ENCODE results near the gene CAPN11. TPM values are rescaled to one million over a fixed set of nuclear protein-coding genes. Genes with fewer than 3 reads are reported as not detected.

The CAPN11 gene
- total and polyA plus RNA-seq, 9 of the 15 experiments (the other 6 are each of a cell fraction or from before 2014, with no cell fraction given), result 0.03 to 0.61 (median 0.17) TPM; not detected in 1

- H3K9me1 ChIP-seq (ENCODE audit: control insufficient read depth, insufficient read depth, low read length), result peaks cover 6% of the 10 kb centered on the region
- intact Hi-C loops (cut with micrococcal nuclease) (loop anchor here (10.0 kb wide), 1 partner anchor 594 kb away; the partner anchor contains the start of gene MAD2L1BP), in situ Hi-C loops (cut with MboI) (no loop called here)
- POLR2A ChIA-PET, result interaction anchor here (6.5 kb wide), 1 partner anchor 18 kb away, joined by 104 read pairs; the partner anchor contains the start of gene HSP90AB1
- DNase-seq (ENCODE audit: extremely low read depth in 1 of 4, low spot score in 3 of 4), result no peak
- peaks cover 49% of the 10 kb centered on the region for H3K79me2 ChIP-seq (ENCODE audit: control insufficient read depth, insufficient read depth, low read length)
- no peak overlapping the region for H3K27ac ChIP-seq (ENCODE audit: extremely low read depth, low read depth, low read length)
- ATAC-seq, result no peak
- no peak for FAIRE-seq
- no TSS peak for BruUV-seq (replicated peaks)
- H4K20me1 ChIP-seq (replicated peaks; ENCODE audit: control insufficient read depth, insufficient read depth, low read length), result peaks cover 3% of the 10 kb centered on the region; the same call in 1 of the 2 replicates
- peaks cover 69% of the 10 kb centered on the region for H3K36me3 ChIP-seq (ENCODE audit: control insufficient read depth, insufficient read depth, low read length)
- H3K9ac ChIP-seq (ENCODE audit: insufficient read depth in 1 of 2, low read depth in 2 of 2, low read length in 2 of 2), result no peak overlapping the region; a peak in 1 of 4 replicates
- no peak overlapping the region for H2AFZ ChIP-seq (ENCODE audit: low read depth, low read length)
- CTCF ChIA-PET (ENCODE audit: low intra/inter-chr PET ratio), result no interaction called here
- 75% methylated on average over 5 of the region's 5 CpGs for WGBS (ENCODE audit: insufficient coverage, low coverage, missing lambda C conversion rate)
- H3K4me3 ChIP-seq, result no peak overlapping the region
- TF ChIP-seq ESRRA (IDR thresholded peaks at IDR 0.05; ENCODE audit: borderline replicate concordance, low read depth), result no peak
- no peak for TF ChIP-seq HMG20B (CRISPR knock-in tag; IDR thresholded peaks at IDR 0.05)
- TF ChIP-seq, protein P1, sequence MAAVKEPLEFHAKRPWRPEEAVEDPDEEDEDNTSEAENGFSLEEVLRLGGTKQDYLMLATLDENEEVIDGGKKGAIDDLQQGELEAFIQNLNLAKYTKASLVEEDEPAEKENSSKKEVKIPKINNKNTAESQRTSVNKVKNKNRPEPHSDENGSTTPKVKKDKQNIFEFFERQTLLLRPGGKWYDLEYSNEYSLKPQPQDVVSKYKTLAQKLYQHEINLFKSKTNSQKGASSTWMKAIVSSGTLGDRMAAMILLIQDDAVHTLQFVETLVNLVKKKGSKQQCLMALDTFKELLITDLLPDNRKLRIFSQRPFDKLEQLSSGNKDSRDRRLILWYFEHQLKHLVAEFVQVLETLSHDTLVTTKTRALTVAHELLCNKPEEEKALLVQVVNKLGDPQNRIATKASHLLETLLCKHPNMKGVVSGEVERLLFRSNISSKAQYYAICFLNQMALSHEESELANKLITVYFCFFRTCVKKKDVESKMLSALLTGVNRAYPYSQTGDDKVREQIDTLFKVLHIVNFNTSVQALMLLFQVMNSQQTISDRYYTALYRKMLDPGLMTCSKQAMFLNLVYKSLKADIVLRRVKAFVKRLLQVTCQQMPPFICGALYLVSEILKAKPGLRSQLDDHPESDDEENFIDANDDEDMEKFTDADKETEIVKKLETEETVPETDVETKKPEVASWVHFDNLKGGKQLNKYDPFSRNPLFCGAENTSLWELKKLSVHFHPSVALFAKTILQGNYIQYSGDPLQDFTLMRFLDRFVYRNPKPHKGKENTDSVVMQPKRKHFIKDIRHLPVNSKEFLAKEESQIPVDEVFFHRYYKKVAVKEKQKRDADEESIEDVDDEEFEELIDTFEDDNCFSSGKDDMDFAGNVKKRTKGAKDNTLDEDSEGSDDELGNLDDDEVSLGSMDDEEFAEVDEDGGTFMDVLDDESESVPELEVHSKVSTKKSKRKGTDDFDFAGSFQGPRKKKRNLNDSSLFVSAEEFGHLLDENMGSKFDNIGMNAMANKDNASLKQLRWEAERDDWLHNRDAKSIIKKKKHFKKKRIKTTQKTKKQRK (IDR thresholded peaks at IDR 0.05; ENCODE audit: borderline replicate concordance, low read depth, low read length), result no peak
- no peak for TF ChIP-seq ZBTB17 (CRISPR knock-in tag; IDR thresholded peaks at IDR 0.05)
- TF ChIP-seq EGR1 (conservative IDR thresholded peaks at IDR 0.05), result no peak
- no peak for TF ChIP-seq FOXA3 (CRISPR knock-in tag; conservative IDR thresholded peaks at IDR 0.05 in 1 of 2, IDR thresholded peaks at IDR 0.05 in 1 of 2)
- no peak for TF ChIP-seq SOX6 (IDR thresholded peaks at IDR 0.05)
- no peak for TF ChIP-seq RNF2 (IDR thresholded peaks at IDR 0.05)
- TF ChIP-seq, protein P2, sequence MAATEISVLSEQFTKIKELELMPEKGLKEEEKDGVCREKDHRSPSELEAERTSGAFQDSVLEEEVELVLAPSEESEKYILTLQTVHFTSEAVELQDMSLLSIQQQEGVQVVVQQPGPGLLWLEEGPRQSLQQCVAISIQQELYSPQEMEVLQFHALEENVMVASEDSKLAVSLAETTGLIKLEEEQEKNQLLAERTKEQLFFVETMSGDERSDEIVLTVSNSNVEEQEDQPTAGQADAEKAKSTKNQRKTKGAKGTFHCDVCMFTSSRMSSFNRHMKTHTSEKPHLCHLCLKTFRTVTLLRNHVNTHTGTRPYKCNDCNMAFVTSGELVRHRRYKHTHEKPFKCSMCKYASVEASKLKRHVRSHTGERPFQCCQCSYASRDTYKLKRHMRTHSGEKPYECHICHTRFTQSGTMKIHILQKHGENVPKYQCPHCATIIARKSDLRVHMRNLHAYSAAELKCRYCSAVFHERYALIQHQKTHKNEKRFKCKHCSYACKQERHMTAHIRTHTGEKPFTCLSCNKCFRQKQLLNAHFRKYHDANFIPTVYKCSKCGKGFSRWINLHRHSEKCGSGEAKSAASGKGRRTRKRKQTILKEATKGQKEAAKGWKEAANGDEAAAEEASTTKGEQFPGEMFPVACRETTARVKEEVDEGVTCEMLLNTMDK (IDR thresholded peaks at IDR 0.05; ENCODE audit: borderline replicate concordance, insufficient read depth, low read depth, low read length, poor library complexity, severe bottlenecking), result no peak
- H3K9me3 ChIP-seq (replicated peaks; ENCODE audit: control insufficient read depth, insufficient read depth, low read depth, low read length), result no peaks in the 10 kb centered on the region
- H3K4me1 ChIP-seq (replicated peaks in 1 of 2; ENCODE audit: control insufficient read depth in 2 of 2, insufficient read depth in 2 of 2, low read length in 2 of 2), result peaks cover 40 to 64% of the 10 kb centered on the region in 2 experiments
- H3K4me2 ChIP-seq (ENCODE audit: insufficient read depth, low read length), result no peak overlapping the region
- H3K27me3 ChIP-seq (ENCODE audit: control insufficient read depth in 2 of 2, insufficient read depth in 2 of 2, low read length in 2 of 2), result no peaks in the 10 kb centered on the region
These were observed 70.2 kb downstream of the CAPN11 start for GRCh38 chr6:44228836-44229235.

Data from K562 (cell line).